Sigmoid colon (tissue), 7 donors: ENCODE data around the gene STX3. TPM values are rescaled to one million over a fixed set of nuclear protein-coding genes. Genes with fewer than 3 reads are reported as not detected.

ENCODE experiments used
- DNase-seq: peaks from one replicate; pipeline ENCODE4 v3.0.0-alpha.2; 2019
- H3K27ac ChIP-seq, 4 donors: fragments of 200-600 bp; sonication (generic); one replicate each; pipeline ENCODE4 v1.5.1; 2016 to 2019; ENCODE audit warnings: mild to moderate bottlenecking in 1 of 4
- H3K27me3 ChIP-seq, 3 donors: fragments of 200-600 bp; sonication (generic); one replicate each; pipeline ENCODE4 v1.5.1; 2019; ENCODE audit warnings: mild to moderate bottlenecking in 1 of 3
- H3K36me3 ChIP-seq, 4 donors: fragments of 200-600 bp; sonication (generic); one replicate each; pipeline ENCODE4 v1.5.1; 2016 to 2019
- H3K4me1 ChIP-seq, 4 donors: fragments of 200-600 bp; sonication (generic); one replicate each; pipeline ENCODE4 v1.5.1; 2017 to 2019
- H3K4me3 ChIP-seq, 4 donors: fragments of 200-600 bp; sonication (generic); one replicate each; pipeline ENCODE4 v1.5.1; 2017 to 2019; ENCODE audit warnings: mild to moderate bottlenecking in 2 of 4, moderate library complexity in 1 of 4
- H3K9me3 ChIP-seq, 4 donors: fragments of 200-600 bp in 3 of 4; sonication (generic) in 3 of 4; one replicate each; pipeline versions ENCODE4 v1.5.1 to v1.6.1; 2013 to 2019
- EP300 ChIP-seq, 4 donors: sonication (generic); formaldehyde crosslinking; IDR thresholded peaks; one replicate each; pipeline ENCODE4 v1.6.1; 2017; ENCODE audit warnings: antibody characterized with exemption in 4 of 4
- POLR2A ChIP-seq, 2 donors: fragments of 450-650 bp; IDR thresholded peaks; one replicate each; pipeline ENCODE4 v1.6.1; 2016; ENCODE audit warnings: antibody characterized with exemption in 2 of 2, mild to moderate bottlenecking in 2 of 2, moderate library complexity in 2 of 2
- POLR2AphosphoS5 ChIP-seq, 4 donors: sonication (generic); formaldehyde crosslinking; IDR thresholded peaks; one replicate each; pipeline ENCODE4 v1.6.1; 2017; ENCODE audit warnings: antibody characterized with exemption in 4 of 4
- WGBS, 2 donors: extraction: QIAGEN DNeasy Blood & Tissue Kit; methylation state at CpG; one replicate each; pipeline ENCODE4 v1.1.7; 2013; 5-methylcytosine and 5-hydroxymethylcytosine counted together
- intact Hi-C: fragments of 100-400 bp; cut with DNase I; formaldehyde crosslinking; loops from one replicate; pipeline ENCODE4 v1.15.1; 2023
- polyA plus RNA-seq, 3 donors: library from polyadenylated mRNA; stranded (reverse); fragments of 200-250 nt; gene quantifications; one replicate each; pipeline ENCODE4 v1.2.3, GENCODE V29; 2013
- total RNA-seq, 4 donors: library from RNA; depleted of rRNA; stranded (reverse); fragments of >200 nt; gene quantifications; one replicate each; pipeline ENCODE4 v1.1.0, GENCODE V29; 2016
- TF ChIP-seq, protein P1 (sequence below), 4 experiments: fragments of 450-650 bp in 3 of 4; fragments of 200-600 bp in 1 of 4; IDR thresholded peaks; one replicate each; pipeline ENCODE4 v1.5.1; 2016 to 2019; ENCODE audit warnings: antibody characterized with exemption in 4 of 4, mild to moderate bottlenecking in 3 of 4, moderate library complexity in 2 of 4
- donor health status: healthy with polysubstance abuse.
- donor health status: Bipolar disorder and iron deficiency.
- donor health status: healthy.

The STX3 gene
- total and polyA plus RNA-seq, 7 donors, result 9.7 to 120 (median 19.3) TPM

DNA sequence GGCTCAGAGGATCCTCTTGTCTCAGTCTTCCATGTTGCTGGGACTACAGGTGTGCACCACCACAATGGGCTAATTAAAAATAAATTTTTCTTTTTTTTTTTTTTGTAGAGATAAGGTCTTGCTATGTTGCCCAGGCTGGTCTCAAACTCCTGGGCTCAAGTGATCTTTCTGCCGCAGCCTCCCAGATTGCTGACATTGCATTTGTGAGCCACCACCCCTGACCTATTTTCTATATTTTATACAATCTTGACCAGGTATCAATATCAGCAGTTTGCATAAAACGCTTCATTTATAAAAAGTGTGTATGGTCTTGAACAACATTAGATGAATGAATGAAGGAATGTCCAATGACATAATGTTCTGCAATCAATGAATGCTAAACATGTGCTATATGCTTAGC is 9.1 kb upstream of the STX3 start:
- TF ChIP-seq EP300 (IDR thresholded peaks at IDR 0.05), result no peak
- Histone ChIP-seq H3K9me3 (no peaks in the 10 kb centered on the region), H3K27ac (no peak overlapping the region), H3K27me3 (no peaks in the 10 kb centered on the region), H3K36me3 (no peaks in the 10 kb centered on the region), H3K4me1 (no peaks in the 10 kb centered on the region), H3K4me3 (no peak overlapping the region)
- intact Hi-C loops, result no loop called here
- DNase-seq, result no peak
- 75 to 94% methylated on average over 2 of the region's 2 CpGs for WGBS, 2 donors

DNA sequence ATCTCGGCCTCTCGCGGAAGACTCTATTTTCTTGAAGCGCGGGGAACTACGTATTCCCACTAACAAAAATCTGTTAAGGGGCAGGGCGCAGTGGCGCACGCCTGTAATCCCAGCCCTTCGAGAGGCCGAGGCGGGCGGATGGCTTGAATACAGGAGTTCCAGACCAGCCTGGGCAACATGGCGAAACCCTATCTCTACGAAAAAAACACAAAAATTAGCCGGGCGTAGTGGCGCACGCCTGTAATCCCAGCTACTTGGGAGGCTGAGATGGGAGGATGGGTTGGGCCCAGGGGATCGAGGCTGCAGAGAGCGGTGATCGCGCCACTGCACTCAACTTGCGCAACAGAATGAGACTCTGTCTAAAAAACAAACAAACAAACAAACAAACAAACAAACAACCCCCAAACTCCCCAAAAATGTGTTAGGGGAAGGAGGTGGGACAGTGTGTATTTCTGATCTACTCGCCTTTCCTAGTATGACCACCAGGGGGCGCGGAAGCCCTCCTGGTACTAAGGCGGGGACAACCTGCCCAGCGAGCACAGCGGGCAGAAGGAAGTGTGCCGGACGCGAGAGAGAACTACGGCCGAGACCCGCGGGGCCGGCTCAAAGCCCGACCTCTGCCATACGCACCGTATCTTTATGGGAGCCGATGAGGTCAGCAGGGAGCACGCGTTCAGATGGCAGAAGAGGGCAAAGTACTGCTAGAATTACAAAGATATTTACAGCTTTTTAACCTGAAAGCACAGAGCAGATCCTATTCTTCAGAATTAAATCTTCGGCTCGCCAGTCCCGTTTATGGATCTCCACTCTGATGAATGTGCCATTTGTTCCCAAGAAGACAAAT is 1.3 kb upstream of the STX3 start:
- Histone ChIP-seq H3K27ac (peak overlapping the region; percentile 86 to 94 (median 91)), H3K27me3 (no peaks in the 10 kb centered on the region), H3K36me3 (no peaks in the 10 kb centered on the region), H3K9me3 (no peaks in the 10 kb centered on the region), H3K4me1 (peaks cover 0 to 22% (median 16%) of the 10 kb centered on the region in 4 donors), H3K4me3 (peak overlapping the region; percentile 67 to 92 (median 76))
- intact Hi-C loops, result loop anchor here (1.0 to 10.0 kb wide), 7 partner anchors 48 to 1179 kb away; partner anchors contain the start of genes LPXN, MRPL16, OSBP and ZFP91
- WGBS, 2 donors, result 29 to 37% methylated on average over 47 of the region's 47 CpGs
- TF ChIP-seq EP300 (IDR thresholded peaks at IDR 0.05) (no peak), POLR2AphosphoS5 (IDR thresholded peaks at IDR 0.05) (peak in 3 of 4 donors; percentile 44 to 54 (median 48))
- TF ChIP-seq, protein P1, sequence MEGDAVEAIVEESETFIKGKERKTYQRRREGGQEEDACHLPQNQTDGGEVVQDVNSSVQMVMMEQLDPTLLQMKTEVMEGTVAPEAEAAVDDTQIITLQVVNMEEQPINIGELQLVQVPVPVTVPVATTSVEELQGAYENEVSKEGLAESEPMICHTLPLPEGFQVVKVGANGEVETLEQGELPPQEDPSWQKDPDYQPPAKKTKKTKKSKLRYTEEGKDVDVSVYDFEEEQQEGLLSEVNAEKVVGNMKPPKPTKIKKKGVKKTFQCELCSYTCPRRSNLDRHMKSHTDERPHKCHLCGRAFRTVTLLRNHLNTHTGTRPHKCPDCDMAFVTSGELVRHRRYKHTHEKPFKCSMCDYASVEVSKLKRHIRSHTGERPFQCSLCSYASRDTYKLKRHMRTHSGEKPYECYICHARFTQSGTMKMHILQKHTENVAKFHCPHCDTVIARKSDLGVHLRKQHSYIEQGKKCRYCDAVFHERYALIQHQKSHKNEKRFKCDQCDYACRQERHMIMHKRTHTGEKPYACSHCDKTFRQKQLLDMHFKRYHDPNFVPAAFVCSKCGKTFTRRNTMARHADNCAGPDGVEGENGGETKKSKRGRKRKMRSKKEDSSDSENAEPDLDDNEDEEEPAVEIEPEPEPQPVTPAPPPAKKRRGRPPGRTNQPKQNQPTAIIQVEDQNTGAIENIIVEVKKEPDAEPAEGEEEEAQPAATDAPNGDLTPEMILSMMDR (IDR thresholded peaks at IDR 0.05), result peak; percentile 79 to 94 (median 92)
- peak; percentile 92 for DNase-seq

DNA sequence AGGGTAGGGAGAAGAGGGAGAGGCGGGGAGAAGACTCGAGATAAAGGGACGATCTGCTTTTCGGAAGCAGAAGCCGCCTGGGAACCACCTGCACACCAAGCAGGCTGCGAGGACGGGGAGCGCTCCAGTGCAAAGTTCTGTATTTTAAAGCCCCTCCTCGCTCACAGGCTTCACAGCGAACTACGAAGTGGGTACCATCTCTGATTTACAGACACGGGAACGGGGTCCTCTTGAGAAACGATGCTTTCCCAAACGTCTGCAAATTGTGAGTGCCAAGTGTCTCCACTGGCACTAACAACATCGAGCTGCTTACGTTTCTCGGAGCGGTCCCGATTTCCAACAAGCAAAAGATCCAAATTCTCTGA is 700 bp upstream of the STX3 start:
- intact Hi-C loops, result loop anchor here (1.0 to 10.0 kb wide), 7 partner anchors 48 to 1180 kb away; partner anchors contain the start of genes LPXN, MRPL16, OSBP and ZFP91
- 0% methylated on average over 20 of the region's 20 CpGs for WGBS, 2 donors
- DNase-seq, result no peak
- Histone ChIP-seq H3K4me3 (peak overlapping the region; percentile 67 to 92 (median 76)), H3K36me3 (no peaks in the 10 kb centered on the region), H3K27ac (peak overlapping the region; percentile 86 to 94 (median 91)), H3K4me1 (peaks cover 0 to 22% (median 16%) of the 10 kb centered on the region in 4 donors), H3K27me3 (no peaks in the 10 kb centered on the region), H3K9me3 (no peaks in the 10 kb centered on the region)
- TF ChIP-seq POLR2A (IDR thresholded peaks at IDR 0.05) (no peak), POLR2AphosphoS5 (IDR thresholded peaks at IDR 0.05) (no peak), EP300 (IDR thresholded peaks at IDR 0.05) (no peak)
- TF ChIP-seq, protein P1 (IDR thresholded peaks at IDR 0.05), result no peak

DNA sequence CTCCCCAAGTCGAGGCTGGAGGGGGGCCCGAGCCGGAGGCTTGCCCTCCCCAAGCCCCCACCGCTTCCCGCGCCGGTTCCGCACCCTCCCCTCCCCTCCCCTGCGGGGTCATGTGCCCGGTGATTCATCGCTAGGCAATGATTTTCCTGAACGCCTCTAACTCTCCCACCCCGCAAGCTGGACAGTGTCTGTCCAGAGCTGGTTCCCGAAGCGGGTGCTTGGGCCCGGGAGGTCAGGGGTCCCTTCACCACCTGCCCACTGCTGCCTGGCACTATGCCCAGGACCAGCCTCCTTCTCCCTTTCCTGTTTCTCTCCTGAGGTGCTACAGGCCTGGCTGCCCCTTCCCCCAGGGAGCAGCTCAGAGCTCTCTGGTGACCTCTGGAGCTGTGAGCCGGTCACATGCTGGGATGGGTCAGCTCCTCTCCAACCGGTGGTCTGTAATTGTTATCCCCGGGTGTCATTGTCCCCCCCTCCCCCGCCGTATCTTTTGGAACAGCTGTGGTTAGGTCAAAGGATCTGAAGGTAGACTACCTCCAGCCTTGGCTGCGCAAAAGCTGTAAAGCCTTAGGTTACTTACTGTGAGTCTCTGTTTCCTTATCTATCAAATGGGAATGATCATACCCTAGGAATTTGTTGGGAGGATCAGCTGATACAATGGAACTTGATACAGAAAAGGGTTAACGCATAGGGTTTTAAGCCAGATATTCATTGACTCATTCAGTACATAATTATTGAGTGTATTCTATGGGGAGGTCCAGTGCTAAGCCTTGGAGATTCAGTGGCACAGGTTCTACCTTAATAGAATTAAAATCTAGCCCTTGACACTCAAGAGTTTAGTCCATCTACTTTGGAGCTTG is 753 bp downstream of the STX3 start:
- intact Hi-C loops, result loop anchor here (1.0 to 10.0 kb wide), 4 partner anchors 55 to 1181 kb away; partner anchors contain the start of genes LPXN, MRPL16, OSBP and PATL1
- 4 to 8% methylated on average over 23 of the region's 23 CpGs for WGBS, 2 donors
- Histone ChIP-seq H3K4me3 (peak overlapping the region; percentile 67 to 92 (median 76)), H3K27me3 (no peaks in the 10 kb centered on the region), H3K27ac (peak overlapping the region; percentile 86 to 94 (median 91)), H3K4me1 (peaks cover 0 to 22% (median 16%) of the 10 kb centered on the region in 4 donors), H3K9me3 (no peaks in the 10 kb centered on the region), H3K36me3 (no peaks in the 10 kb centered on the region)
- DNase-seq, result peak; percentile 90
- TF ChIP-seq POLR2AphosphoS5 (IDR thresholded peaks at IDR 0.05), result peak; percentile 59 to 76 (median 68)
- TF ChIP-seq, protein P1 (IDR thresholded peaks at IDR 0.05), result no peak
- TF ChIP-seq EP300 (IDR thresholded peaks at IDR 0.05), result peak in 1 of 4 donors; percentile 47
- TF ChIP-seq POLR2A (IDR thresholded peaks at IDR 0.05), result peak in 1 of 2 donors; percentile 11
